ENCODE results near the gene ADI1. TPM values are rescaled to one million over a fixed set of nuclear protein-coding genes. Genes with fewer than 3 reads are reported as not detected.
A peak's percentile ranks its signal among the peaks of the same experiment; 100 is the strongest.

Gene ADI1
- total RNA-seq, 2 experiments from 2014 or later: 22.8 to 23.7 TPM

DNA sequence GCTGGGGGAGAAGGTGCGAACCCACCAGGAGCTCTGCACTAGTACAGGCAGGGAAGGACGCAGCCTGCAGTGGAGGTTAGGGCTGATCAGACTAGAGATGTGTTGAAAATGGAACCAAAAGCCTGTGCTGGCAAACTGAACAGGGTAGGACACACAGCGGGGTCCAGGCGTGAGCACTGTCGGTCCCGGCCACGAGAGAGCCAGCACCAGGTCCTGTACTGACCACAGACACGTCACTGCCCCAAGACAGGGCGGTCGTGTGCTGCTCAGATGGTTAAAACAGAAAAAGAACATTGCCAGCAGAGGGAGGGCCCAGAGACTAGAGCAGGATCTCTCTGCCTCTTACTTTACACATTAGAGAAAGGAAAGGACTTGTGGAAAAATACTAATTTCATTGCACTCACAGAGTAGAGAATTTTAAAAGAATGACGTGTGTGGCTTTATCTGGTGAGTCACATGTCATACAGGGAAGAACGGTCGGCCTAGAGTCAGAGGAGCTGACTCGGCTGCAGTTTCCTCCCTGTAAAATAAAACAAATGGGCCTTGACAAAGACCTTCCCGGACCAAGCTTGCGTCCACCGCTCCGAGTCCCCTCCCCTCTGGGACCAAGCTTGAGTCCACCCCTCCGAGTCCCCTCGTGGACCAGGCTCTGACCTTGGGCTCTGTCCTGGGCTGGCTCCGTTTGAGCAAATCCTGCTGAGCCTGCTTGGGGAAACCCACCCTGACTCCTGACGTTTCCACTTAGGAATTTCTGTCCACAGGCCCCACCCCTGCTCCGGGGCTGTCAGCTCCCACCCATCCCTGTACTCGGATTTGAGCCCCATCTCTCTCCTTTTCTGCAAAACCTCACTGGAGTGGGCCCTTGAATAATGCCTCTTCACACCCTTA is 16.7 kb upstream of the ADI1 start:
- Mint-ChIP-seq H3K27ac (peak overlapping the region; percentile 88), H3K36me3 (peaks cover 10% of the 10 kb centered on the region), H3K9me3 (no peaks in the 10 kb centered on the region), H3K4me3 (peak overlapping the region; percentile 85), H3K27me3 (no peaks in the 10 kb centered on the region), H3K4me1 (peaks cover 9% of the 10 kb centered on the region)
- no peak for DNase-seq

- Mint-ChIP-seq H3K36me3 (peaks cover 10% of the 10 kb centered on the region), H3K27ac (peak overlapping the region; percentile 88), H3K9me3 (no peaks in the 10 kb centered on the region), H3K27me3 (no peaks in the 10 kb centered on the region), H3K4me1 (peaks cover 9% of the 10 kb centered on the region), H3K4me3 (peak overlapping the region; percentile 85)
- DNase-seq: no peak
Measured at GRCh38 chr2:3535467-3535793, 16.1 kb upstream of the ADI1 start.

GRCh38 chr2:3534251-3534814 is 15.0 kb upstream of the ADI1 start:
- peaks cover 9% of the 10 kb centered on the region for H3K4me1 Mint-ChIP-seq
- H3K27ac Mint-ChIP-seq: no peak overlapping the region
- no peak overlapping the region for H3K4me3 Mint-ChIP-seq
- no peaks in the 10 kb centered on the region for H3K9me3 Mint-ChIP-seq
- peaks cover 10% of the 10 kb centered on the region for H3K36me3 Mint-ChIP-seq
- no peaks in the 10 kb centered on the region for H3K27me3 Mint-ChIP-seq
- DNase-seq: no peak

GRCh38 chr2:3533836-3534235 is 14.5 kb upstream of the ADI1 start:
- Mint-ChIP-seq H3K9me3 (no peaks in the 10 kb centered on the region), H3K27me3 (no peaks in the 10 kb centered on the region), H3K4me3 (no peak overlapping the region), H3K36me3 (peaks cover 10% of the 10 kb centered on the region), H3K27ac (no peak overlapping the region), H3K4me1 (peaks cover 9% of the 10 kb centered on the region)
- DNase-seq: no peak

- Mint-ChIP-seq H3K9me3 (no peaks in the 10 kb centered on the region), H3K27me3 (no peaks in the 10 kb centered on the region), H3K4me1 (peaks cover 9% of the 10 kb centered on the region), H3K4me3 (no peak overlapping the region), H3K27ac (no peak overlapping the region), H3K36me3 (peaks cover 10% of the 10 kb centered on the region)
- DNase-seq: no peak
Measured at GRCh38 chr2:3532941-3533340, 13.6 kb upstream of the ADI1 start.

- Mint-ChIP-seq H3K27me3 (no peaks in the 10 kb centered on the region), H3K36me3 (peaks cover 4% of the 10 kb centered on the region), H3K4me1 (no peaks in the 10 kb centered on the region), H3K9me3 (no peaks in the 10 kb centered on the region), H3K4me3 (no peak overlapping the region), H3K27ac (no peak overlapping the region)
- DNase-seq: no peak
Measured at GRCh38 chr2:3529316-3530025, 10.1 kb upstream of the ADI1 start.

GRCh38 chr2:3527886-3528785 is 8.8 kb upstream of the ADI1 start:
- H3K27ac Mint-ChIP-seq: no peak overlapping the region
- no peak overlapping the region for H3K4me3 Mint-ChIP-seq
- no peaks in the 10 kb centered on the region for H3K27me3 Mint-ChIP-seq
- H3K9me3 Mint-ChIP-seq: no peaks in the 10 kb centered on the region
- no peaks in the 10 kb centered on the region for H3K36me3 Mint-ChIP-seq
- no peaks in the 10 kb centered on the region for H3K4me1 Mint-ChIP-seq
- no peak for DNase-seq

- H3K9me3 Mint-ChIP-seq: no peaks in the 10 kb centered on the region
- peaks cover under 1% of the 10 kb centered on the region for H3K4me1 Mint-ChIP-seq
- H3K27ac Mint-ChIP-seq: no peak overlapping the region
- DNase-seq: no peak
- peaks cover under 1% of the 10 kb centered on the region for H3K36me3 Mint-ChIP-seq
- no peaks in the 10 kb centered on the region for H3K27me3 Mint-ChIP-seq
- H3K4me3 Mint-ChIP-seq: no peak overlapping the region
Measured at GRCh38 chr2:3526871-3527270, 7.5 kb upstream of the ADI1 start.

DNA sequence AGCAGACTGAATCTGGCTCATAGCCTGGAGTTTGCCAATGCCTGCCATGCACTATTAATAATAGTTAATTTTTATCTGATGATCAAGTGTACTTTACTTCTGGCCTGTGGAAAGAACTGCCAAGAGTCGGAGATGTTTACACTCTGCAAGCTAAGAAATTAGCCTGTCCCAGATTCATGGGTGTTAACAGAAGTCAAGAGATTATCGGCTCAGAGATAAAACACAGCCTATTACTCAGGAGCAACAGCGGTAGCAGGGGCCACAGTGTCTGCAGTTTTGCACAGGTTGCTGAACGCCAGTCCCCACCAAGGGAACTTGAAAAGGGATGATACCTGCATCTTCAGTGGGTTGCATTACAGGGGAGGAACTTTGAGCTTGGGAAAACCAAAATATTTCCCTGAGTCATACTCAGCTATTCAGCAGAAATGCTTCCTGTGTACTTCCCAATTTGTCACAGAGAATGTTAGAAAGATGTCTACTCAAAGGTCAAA is 4.3 kb upstream of the ADI1 start:
- Mint-ChIP-seq H3K4me1 (peaks cover 22% of the 10 kb centered on the region), H3K4me3 (no peak overlapping the region), H3K27ac (no peak overlapping the region), H3K27me3 (no peaks in the 10 kb centered on the region), H3K36me3 (peaks cover 13% of the 10 kb centered on the region), H3K9me3 (no peaks in the 10 kb centered on the region)
- DNase-seq: no peak

DNA sequence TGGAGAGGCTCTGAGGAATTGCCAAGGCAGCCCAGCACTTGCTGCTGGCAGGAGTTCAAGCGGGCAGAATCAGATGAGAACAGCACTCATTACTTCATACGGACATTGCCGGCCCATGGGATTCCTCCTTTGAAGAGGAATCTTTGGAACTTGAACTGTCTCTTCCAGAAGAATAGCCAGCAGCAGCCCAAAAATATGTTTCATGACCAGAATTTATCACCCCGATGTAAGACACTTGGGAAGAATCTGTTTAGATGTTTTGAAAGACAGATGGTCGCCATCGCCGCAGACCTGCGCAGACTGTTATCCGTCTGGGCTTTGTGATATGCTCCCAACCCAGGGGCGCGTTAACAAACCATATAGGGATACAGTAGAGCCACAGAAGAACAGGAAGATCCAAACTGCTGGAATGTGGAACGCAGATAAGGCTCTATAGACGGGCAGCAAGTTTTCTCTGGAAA is 3.7 kb upstream of the ADI1 start:
- no peak overlapping the region for H3K27ac Mint-ChIP-seq
- peaks cover 13% of the 10 kb centered on the region for H3K36me3 Mint-ChIP-seq
- DNase-seq: no peak
- peaks cover 24% of the 10 kb centered on the region for H3K4me1 Mint-ChIP-seq
- H3K27me3 Mint-ChIP-seq: no peaks in the 10 kb centered on the region
- no peaks in the 10 kb centered on the region for H3K9me3 Mint-ChIP-seq
- no peak overlapping the region for H3K4me3 Mint-ChIP-seq

DNA sequence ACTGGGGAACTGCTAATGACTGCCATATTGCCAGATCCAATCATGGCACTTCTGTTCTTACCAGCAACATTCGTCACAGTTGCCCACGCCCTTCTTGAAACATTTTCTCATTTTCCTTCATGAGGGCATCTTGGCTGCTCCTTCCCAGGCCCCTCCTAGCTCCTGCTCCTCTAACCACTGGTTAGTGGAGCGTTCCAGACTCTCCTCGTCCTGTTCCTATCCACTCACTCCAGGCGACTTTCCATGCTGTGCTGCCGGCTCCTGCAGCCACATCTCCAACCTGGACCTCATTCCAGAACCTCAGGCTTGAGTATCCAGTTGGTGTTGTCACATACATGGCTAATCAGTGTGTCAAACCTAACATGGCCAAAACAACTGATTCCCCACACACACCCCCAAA is 1.3 kb upstream of the ADI1 start:
- no peak overlapping the region for H3K27ac Mint-ChIP-seq
- H3K4me3 Mint-ChIP-seq: peak overlapping the region; percentile 88
- no peak for DNase-seq
- H3K4me1 Mint-ChIP-seq: peaks cover 32% of the 10 kb centered on the region
- H3K9me3 Mint-ChIP-seq: peaks cover 2% of the 10 kb centered on the region
- H3K36me3 Mint-ChIP-seq: peaks cover 21% of the 10 kb centered on the region
- H3K27me3 Mint-ChIP-seq: no peaks in the 10 kb centered on the region

DNA sequence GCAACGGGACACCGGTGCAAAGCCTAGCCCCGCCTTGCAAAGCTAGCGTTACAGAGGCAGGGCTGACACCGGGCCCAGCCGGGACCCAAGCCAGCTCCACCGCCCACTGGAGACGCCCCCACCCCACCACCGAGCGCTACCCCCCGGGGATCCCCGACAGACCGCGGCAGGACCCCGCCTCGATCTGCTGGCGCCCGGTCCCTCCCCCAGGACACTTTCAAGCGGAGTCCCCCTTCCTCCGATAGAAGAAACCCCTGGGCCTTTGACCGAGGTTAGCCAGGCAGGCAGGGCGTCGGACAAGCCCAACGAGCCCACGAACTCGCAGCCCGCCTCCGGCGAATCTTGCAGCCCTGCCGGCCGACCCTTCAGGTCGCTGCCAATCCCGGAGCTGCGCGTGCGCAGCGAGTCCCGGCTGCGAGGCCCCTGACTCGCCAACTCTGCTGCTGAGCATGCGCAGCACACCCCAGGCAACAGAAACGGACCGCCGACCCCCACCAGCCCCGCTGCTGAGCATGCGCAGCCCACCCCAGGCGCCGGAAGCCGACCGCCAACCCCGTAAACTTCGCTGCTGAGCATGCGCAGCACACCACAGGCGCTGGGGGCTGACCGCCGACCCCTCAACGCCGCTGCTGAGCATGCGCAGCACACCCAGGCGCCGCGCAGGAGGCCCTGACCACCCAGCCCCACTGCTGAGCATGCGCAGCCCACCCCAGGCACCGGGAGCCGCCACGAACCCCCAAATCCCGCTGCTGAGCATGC is 656 bp downstream of the ADI1 start:
- Mint-ChIP-seq H3K27me3 (no peaks in the 10 kb centered on the region), H3K9me3 (peaks cover 3% of the 10 kb centered on the region), H3K4me1 (peaks cover 32% of the 10 kb centered on the region), H3K36me3 (peaks cover 38% of the 10 kb centered on the region), H3K27ac (peak overlapping the region; percentile 62), H3K4me3 (peak overlapping the region; percentile 88)
- DNase-seq: peak; percentile 99

DNA sequence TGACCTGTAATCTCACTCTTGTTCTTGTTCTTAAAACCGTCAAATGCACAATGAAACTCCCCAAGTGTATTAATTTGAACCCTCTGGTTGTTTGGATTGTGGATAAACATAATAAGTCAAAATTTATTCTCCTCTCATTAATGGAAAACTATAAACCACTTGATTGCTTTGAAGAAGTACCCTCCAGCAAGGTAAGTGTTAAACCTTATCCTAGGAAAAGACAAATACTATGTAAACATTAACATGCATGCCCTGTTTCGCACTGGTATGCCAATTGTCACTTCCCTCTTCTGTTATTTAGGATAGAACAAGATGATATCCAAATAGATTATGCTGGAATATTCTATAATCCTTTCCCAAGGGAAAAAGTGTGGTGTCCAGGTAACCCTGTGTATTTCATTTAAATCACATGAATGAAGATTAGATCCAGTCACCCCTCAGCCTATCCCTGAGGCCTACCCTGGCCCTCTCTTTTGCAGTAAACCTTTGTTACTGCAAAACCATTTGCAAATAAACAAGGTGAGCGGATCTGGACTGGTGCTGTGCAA is 1.3 kb downstream of the ADI1 start:
- peak overlapping the region; percentile 88 for H3K4me3 Mint-ChIP-seq
- DNase-seq: no peak
- H3K9me3 Mint-ChIP-seq: peaks cover 3% of the 10 kb centered on the region
- H3K36me3 Mint-ChIP-seq: peaks cover 40% of the 10 kb centered on the region
- H3K4me1 Mint-ChIP-seq: peaks cover 32% of the 10 kb centered on the region
- H3K27ac Mint-ChIP-seq: peak overlapping the region; percentile 62
- H3K27me3 Mint-ChIP-seq: no peaks in the 10 kb centered on the region

DNA sequence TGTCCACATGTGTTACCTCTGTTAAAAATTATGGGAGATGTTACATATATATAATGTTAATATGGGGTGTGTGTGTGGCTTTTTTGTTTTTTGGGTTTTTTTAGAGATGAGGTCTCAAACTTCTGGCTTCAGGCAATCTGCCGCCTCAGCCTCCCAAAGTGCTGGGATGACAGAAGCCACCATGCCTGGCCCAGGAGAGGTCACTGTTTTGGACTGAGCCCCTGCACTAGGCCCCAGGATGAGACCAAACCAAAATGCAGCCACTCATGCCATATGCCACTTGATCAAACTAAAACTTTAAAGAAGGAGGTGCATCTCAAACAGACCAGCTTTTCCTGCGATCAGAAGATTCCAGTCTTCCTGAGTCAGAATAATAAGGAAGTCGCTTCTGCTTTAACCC is 2.5 kb downstream of the ADI1 start:
- Mint-ChIP-seq H3K36me3 (peaks cover 48% of the 10 kb centered on the region), H3K27me3 (no peaks in the 10 kb centered on the region), H3K4me1 (peaks cover 34% of the 10 kb centered on the region), H3K4me3 (no peak overlapping the region), H3K27ac (no peak overlapping the region), H3K9me3 (peaks cover 3% of the 10 kb centered on the region)
- no peak for DNase-seq
